ENCODE results near the gene SLC52A3. TPM values are rescaled to one million over a fixed set of nuclear protein-coding genes. Genes with fewer than 3 reads are reported as not detected.

Gene SLC52A3
- polyA plus RNA-seq, 1 donor from 2014 or later, result not detected

DNA sequence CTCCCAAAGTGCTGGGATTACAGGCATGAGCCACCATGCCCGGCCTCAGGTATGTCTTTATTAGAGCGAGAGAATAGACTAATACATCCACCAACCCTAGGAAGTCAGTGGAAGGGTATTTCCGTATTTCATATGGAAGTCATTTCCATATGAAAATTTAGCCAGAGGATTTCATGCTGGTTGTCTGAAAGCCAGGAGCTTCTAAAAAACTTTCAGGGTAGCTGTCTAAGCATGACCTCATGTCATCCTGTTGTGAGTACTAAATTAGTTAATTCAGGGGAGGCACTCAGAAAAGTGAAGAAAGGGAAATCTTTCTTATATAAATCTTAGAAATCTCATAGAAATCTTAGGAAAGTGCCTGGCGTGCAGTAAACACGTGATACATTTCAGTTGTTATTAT, 16.5 kb downstream of the SLC52A3 start:
- Histone ChIP-seq H3K79me2 (replicated peaks; ENCODE audit: insufficient read depth, low read length) (no peaks in the 10 kb centered on the region), H3K4me3 (ENCODE audit: low read length) (no peak overlapping the region), H3K27ac (ENCODE audit: low read length) (no peak overlapping the region), H3K4me2 (ENCODE audit: low read length) (no peak overlapping the region), H3K9me2 (ENCODE audit: insufficient read depth, low read length) (no peaks in the 10 kb centered on the region), H3K27me3 (ENCODE audit: insufficient read depth, low read depth, low read length) (no peaks in the 10 kb centered on the region), H4K20me1 (ENCODE audit: insufficient read depth) (no peaks in the 10 kb centered on the region), H3F3A (ENCODE audit: insufficient read depth, low read length, poor library complexity, severe bottlenecking) (no peaks in the 10 kb centered on the region), H2AFZ (ENCODE audit: low read depth, low read length) (no peak overlapping the region), H3K9ac (ENCODE audit: low read length) (no peak overlapping the region), H3K36me3 (ENCODE audit: insufficient read depth, low read length) (no peaks in the 10 kb centered on the region), H3K9me3 (ENCODE audit: low read length) (no peaks in the 10 kb centered on the region)
- TF ChIP-seq, protein P1, sequence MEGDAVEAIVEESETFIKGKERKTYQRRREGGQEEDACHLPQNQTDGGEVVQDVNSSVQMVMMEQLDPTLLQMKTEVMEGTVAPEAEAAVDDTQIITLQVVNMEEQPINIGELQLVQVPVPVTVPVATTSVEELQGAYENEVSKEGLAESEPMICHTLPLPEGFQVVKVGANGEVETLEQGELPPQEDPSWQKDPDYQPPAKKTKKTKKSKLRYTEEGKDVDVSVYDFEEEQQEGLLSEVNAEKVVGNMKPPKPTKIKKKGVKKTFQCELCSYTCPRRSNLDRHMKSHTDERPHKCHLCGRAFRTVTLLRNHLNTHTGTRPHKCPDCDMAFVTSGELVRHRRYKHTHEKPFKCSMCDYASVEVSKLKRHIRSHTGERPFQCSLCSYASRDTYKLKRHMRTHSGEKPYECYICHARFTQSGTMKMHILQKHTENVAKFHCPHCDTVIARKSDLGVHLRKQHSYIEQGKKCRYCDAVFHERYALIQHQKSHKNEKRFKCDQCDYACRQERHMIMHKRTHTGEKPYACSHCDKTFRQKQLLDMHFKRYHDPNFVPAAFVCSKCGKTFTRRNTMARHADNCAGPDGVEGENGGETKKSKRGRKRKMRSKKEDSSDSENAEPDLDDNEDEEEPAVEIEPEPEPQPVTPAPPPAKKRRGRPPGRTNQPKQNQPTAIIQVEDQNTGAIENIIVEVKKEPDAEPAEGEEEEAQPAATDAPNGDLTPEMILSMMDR (IDR thresholded peaks at IDR 0.05; ENCODE audit: poor library complexity, severe bottlenecking), result no peak
- TF ChIP-seq POLR2AphosphoS5 (IDR thresholded peaks at IDR 0.05), result no peak
- TF ChIP-seq REST (IDR thresholded peaks at IDR 0.05; ENCODE audit: borderline replicate concordance), result no peak
- no peak for TF ChIP-seq EP300 (conservative IDR thresholded peaks at IDR 0.05; ENCODE audit: poor library complexity, severe bottlenecking)
- no peak for TF ChIP-seq SMC3 (conservative IDR thresholded peaks at IDR 0.05; ENCODE audit: poor library complexity)
- TF ChIP-seq TAF1 (IDR thresholded peaks at IDR 0.05; ENCODE audit: low read depth), result no peak

DNA sequence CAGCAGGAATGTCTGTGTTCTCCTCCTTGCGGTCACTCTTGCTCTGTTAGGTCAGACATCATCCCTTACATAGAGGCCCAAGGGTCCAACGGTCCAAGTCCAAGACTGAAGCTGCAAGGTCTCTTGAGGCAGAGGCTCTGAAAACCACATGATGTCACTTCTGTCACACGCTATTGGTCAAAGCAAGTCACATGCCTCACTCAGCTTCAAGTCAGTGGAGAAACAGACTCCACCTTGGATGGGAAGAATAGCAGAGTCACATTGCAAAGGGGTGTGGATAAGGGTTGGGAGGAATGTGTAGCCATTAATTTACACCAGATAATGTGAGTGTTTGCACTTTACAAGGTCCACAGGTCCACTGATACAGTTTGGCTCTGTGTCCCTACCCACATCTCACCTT, 17.5 kb downstream of the SLC52A3 start:
- H3K27ac ChIP-seq (ENCODE audit: low read length), result no peak overlapping the region
- no peak for TF ChIP-seq SMC3 (conservative IDR thresholded peaks at IDR 0.05; ENCODE audit: poor library complexity)
- TF ChIP-seq POLR2AphosphoS5 (IDR thresholded peaks at IDR 0.05), result no peak
- no peak for TF ChIP-seq EP300 (conservative IDR thresholded peaks at IDR 0.05; ENCODE audit: poor library complexity, severe bottlenecking)
- TF ChIP-seq TAF1 (IDR thresholded peaks at IDR 0.05; ENCODE audit: low read depth), result no peak
- TF ChIP-seq MXI1 (conservative IDR thresholded peaks at IDR 0.05; ENCODE audit: poor library complexity, severe bottlenecking), result no peak
- TF ChIP-seq, protein P1 (IDR thresholded peaks at IDR 0.05; ENCODE audit: poor library complexity, severe bottlenecking), result no peak
- TF ChIP-seq EZH2 (IDR thresholded peaks at IDR 0.05; ENCODE audit: borderline replicate concordance, insufficient read depth, low read length, poor library complexity, severe bottlenecking), result no peak
- no peak for TF ChIP-seq REST (IDR thresholded peaks at IDR 0.05; ENCODE audit: borderline replicate concordance)
- TF ChIP-seq RAD21 (conservative IDR thresholded peaks at IDR 0.05), result no peak
- H3K79me2 ChIP-seq (replicated peaks; ENCODE audit: insufficient read depth, low read length), result no peaks in the 10 kb centered on the region

More for the DNA sequence above, 17.5 kb downstream of the SLC52A3 start:
- no peaks in the 10 kb centered on the region for H3K36me3 ChIP-seq (ENCODE audit: insufficient read depth, low read length)
- H3K9ac ChIP-seq (ENCODE audit: low read length), result no peak overlapping the region
- H3F3A ChIP-seq (ENCODE audit: insufficient read depth, low read length, poor library complexity, severe bottlenecking), result no peaks in the 10 kb centered on the region
- H3K9me3 ChIP-seq (ENCODE audit: low read length), result no peaks in the 10 kb centered on the region
- no peaks in the 10 kb centered on the region for H3K27me3 ChIP-seq (ENCODE audit: insufficient read depth, low read depth, low read length)
- no peak overlapping the region for H3K4me3 ChIP-seq (ENCODE audit: low read length)
- no peaks in the 10 kb centered on the region for H4K20me1 ChIP-seq (ENCODE audit: insufficient read depth)
- no peaks in the 10 kb centered on the region for H3K9me2 ChIP-seq (ENCODE audit: insufficient read depth, low read length)
- no peak overlapping the region for H3K4me2 ChIP-seq (ENCODE audit: low read length)
- H2AFZ ChIP-seq (ENCODE audit: low read depth, low read length), result no peak overlapping the region
